Glutamatergic neuron (in vitro differentiated cells): ENCODE results near the gene PPTC7. TPM values are rescaled to one million over a fixed set of nuclear protein-coding genes. Genes with fewer than 3 reads are reported as not detected.
"Not testable (repeated sequence)": the region's sequence is repeated elsewhere in the genome, so short reads cannot be mapped to it uniquely, and the experiment has no call there.

Experiments
- DNase-seq: peaks from one replicate; pipeline ENCODE4 v3.0.0; 2022
- H3K27ac Mint-ChIP-seq: one replicate; pipeline ENCODE4 v1.8.0; 2020; ENCODE audit warnings: mild to moderate bottlenecking, mixed read lengths, inconsistent platforms; ENCODE audit not compliant: unreplicated experiment
- H3K27me3 Mint-ChIP-seq: one replicate; pipeline ENCODE4 v1.8.0; 2020; ENCODE audit warnings: mild to moderate bottlenecking, moderate library complexity, mixed read lengths, inconsistent platforms; ENCODE audit not compliant: unreplicated experiment
- H3K36me3 Mint-ChIP-seq: one replicate; pipeline ENCODE4 v1.8.0; 2020; ENCODE audit warnings: mild to moderate bottlenecking, mixed read lengths, inconsistent platforms; ENCODE audit not compliant: unreplicated experiment
- H3K4me1 Mint-ChIP-seq: one replicate; pipeline ENCODE4 v1.8.0; 2020; ENCODE audit warnings: mild to moderate bottlenecking, low read depth, mixed read lengths, inconsistent platforms; ENCODE audit not compliant: unreplicated experiment
- H3K4me3 Mint-ChIP-seq: one replicate; pipeline ENCODE4 v1.8.0; 2020; ENCODE audit warnings: mild to moderate bottlenecking, mixed read lengths, inconsistent platforms; ENCODE audit not compliant: unreplicated experiment
- H3K9me3 Mint-ChIP-seq: one replicate; pipeline ENCODE4 v1.8.0; 2020; ENCODE audit warnings: mild to moderate bottlenecking, moderate library complexity, mixed read lengths, inconsistent platforms; ENCODE audit not compliant: unreplicated experiment
- total RNA-seq: library from RNA; stranded (reverse); fragmentation: NEBNext Ultra II Directional; extraction: Animal tissue kit (Norgen Biotek cat#: 25700); gene quantifications from one replicate; pipeline ENCODE4 v1.2.1, GENCODE V29; 2021; ENCODE audit not compliant: unreplicated experiment
- TF ChIP-seq, protein P1 (sequence below): fragments of 200-600 bp; sonication (generic); IDR thresholded peaks from one replicate; pipeline ENCODE4 v1.5.0; 2021; ENCODE audit not compliant: partially characterized antibody, unreplicated experiment

The PPTC7 gene
- total RNA-seq, 1 donor from 2014 or later = 11.4 TPM

DNA sequence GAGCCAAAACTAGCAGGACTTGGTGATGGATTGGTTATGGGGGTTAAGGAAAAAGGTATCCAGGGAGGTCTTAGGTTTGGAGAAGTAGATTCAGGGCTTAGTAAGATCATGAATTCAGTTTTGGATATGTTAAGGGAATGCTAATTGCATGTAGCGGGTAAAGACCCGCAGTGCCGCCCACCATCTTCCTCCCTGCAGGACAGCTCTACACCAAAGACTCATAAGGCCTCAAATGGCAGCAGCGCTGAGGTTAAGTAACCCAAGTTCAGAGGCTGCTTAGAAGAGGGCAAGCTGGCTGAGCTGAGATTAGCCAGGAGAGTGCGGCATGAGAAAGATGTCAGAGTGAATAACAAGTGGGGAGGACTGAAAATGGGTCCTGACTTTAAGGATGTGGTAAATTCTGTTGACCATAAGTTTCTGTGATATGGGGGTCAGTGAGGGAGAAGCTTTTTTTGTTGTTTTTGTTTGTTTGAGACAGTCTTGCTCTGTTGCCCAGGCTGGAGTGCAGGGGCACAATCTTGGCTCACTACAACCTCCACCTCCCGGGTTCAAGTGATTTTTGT lies 54.8 kb downstream of the PPTC7 start:
- Mint-ChIP-seq H3K9me3 (peaks cover 2% of the 10 kb centered on the region), H3K27me3 (peaks cover 2% of the 10 kb centered on the region), H3K36me3 (no peaks in the 10 kb centered on the region), H3K27ac (no peak overlapping the region), H3K4me1 (no peaks in the 10 kb centered on the region), H3K4me3 (no peak overlapping the region)
- no peak for DNase-seq
- TF ChIP-seq, protein P1, sequence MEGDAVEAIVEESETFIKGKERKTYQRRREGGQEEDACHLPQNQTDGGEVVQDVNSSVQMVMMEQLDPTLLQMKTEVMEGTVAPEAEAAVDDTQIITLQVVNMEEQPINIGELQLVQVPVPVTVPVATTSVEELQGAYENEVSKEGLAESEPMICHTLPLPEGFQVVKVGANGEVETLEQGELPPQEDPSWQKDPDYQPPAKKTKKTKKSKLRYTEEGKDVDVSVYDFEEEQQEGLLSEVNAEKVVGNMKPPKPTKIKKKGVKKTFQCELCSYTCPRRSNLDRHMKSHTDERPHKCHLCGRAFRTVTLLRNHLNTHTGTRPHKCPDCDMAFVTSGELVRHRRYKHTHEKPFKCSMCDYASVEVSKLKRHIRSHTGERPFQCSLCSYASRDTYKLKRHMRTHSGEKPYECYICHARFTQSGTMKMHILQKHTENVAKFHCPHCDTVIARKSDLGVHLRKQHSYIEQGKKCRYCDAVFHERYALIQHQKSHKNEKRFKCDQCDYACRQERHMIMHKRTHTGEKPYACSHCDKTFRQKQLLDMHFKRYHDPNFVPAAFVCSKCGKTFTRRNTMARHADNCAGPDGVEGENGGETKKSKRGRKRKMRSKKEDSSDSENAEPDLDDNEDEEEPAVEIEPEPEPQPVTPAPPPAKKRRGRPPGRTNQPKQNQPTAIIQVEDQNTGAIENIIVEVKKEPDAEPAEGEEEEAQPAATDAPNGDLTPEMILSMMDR = no peak

DNA sequence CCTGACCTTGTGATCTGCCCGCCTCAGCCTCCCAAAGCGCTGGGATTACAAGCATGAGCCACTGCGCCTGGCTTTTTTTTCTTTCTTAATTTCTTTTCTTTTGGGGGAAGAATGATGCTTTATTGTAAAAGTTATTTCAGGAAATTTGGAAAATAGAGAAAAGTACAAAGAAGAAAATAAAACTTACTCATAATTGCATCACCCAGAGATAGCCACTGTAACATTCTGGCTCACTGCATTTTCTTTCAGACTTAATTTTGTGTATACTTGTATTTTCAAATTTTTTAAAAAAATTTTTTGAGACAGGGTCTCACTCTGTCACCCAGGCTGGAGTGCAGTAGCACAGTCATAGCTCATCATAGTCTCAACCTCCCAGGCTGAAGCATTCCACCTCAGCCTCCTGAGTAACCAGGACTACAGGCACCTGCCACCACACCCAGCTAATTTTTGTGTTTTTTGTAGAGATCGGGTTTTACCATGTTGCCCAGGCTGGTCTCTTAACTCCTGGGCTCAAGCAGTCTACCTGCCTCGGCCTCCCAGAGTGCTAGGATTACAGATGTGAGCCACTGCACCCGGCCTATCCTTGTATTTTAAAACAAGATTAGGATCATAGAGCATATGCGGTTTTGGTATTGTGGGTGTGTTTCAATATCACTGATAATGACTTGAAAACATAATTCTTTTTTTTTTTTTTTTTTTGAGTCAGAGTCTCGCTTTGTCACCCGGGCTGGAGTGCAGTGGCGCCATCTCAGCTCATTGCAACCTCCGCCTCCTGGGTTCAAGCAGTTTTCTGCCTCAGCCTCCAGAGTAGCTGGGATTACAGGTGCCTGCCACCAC lies 62.0 kb downstream of the PPTC7 start:
- H3K4me1 Mint-ChIP-seq, DNase-seq, H3K9me3 Mint-ChIP-seq, H3K4me3 Mint-ChIP-seq, H3K27me3 Mint-ChIP-seq, H3K36me3 Mint-ChIP-seq, H3K27ac Mint-ChIP-seq: not testable (repeated sequence)

DNA sequence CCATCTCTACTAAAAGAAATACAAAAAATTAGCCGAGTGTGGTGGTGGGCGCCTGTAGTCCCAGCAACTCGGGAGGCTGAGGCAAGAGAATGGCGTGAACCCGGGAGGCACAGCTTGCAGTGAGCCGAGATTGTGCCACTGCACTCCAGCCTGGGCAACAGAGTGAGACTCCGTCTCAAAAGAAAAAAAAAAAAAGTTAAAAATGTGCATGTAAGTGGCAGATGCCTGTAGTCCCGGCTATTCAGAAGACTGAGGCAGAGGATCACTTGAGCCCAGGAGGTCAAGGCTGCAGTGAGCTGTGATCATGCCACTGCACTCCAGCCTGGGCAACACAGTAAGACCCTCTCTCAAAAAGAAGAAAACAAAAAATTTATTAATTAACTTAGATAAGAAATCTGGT lies 65.1 kb downstream of the PPTC7 start:
- not testable (repeated sequence) for H3K36me3 Mint-ChIP-seq, DNase-seq, H3K27me3 Mint-ChIP-seq, H3K4me1 Mint-ChIP-seq, H3K27ac Mint-ChIP-seq, H3K9me3 Mint-ChIP-seq, H3K4me3 Mint-ChIP-seq

DNA sequence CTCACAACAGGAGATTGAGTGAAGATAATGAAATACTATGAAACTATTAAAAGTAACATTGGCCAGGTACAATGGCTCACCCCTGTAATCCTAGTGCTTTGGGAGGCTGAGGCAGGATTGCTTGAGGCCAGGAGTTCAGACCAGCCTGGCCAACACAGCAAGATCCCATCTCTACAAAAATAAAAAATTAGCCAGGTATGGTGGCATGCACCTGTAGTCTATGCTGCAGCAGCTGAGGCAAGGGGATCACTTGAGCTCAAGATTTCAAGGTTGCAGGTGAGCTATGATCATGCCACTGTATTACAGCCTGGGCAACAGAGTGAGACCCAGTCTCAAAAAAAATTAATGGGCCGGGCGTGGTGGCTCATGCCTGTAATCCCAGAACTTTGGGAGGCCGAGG lies 66.1 kb downstream of the PPTC7 start:
- Mint-ChIP-seq H3K4me3 (no peak overlapping the region), H3K27me3 (no peaks in the 10 kb centered on the region), H3K27ac (no peak overlapping the region), H3K9me3 (no peaks in the 10 kb centered on the region), H3K4me1 (no peaks in the 10 kb centered on the region), H3K36me3 (no peaks in the 10 kb centered on the region)
- TF ChIP-seq, protein P1 = no peak
- no peak for DNase-seq

DNA sequence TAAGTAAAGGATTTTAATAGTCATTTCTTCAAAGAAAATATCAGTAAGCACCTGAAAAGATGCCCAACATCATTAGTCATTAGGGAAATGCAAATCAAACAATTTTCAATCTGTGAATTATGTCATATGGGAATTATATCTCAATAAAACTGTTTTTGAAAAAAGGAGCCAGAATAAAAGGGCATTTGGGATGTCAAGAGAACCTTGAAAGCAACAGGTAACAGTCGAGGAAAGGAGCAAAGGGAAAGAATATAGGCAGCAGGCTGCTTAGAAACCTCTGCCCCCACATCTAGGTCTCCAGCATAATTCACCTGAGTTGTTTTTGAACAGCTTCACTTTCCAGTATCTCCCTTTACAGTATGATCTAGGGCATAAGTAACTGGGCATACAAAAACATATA lies 68.8 kb downstream of the PPTC7 start:
- DNase-seq = no peak
- Mint-ChIP-seq H3K27me3 (no peaks in the 10 kb centered on the region), H3K27ac (no peak overlapping the region), H3K9me3 (no peaks in the 10 kb centered on the region), H3K4me3 (no peak overlapping the region), H3K4me1 (no peaks in the 10 kb centered on the region), H3K36me3 (no peaks in the 10 kb centered on the region)
- TF ChIP-seq, protein P1 = no peak

DNA sequence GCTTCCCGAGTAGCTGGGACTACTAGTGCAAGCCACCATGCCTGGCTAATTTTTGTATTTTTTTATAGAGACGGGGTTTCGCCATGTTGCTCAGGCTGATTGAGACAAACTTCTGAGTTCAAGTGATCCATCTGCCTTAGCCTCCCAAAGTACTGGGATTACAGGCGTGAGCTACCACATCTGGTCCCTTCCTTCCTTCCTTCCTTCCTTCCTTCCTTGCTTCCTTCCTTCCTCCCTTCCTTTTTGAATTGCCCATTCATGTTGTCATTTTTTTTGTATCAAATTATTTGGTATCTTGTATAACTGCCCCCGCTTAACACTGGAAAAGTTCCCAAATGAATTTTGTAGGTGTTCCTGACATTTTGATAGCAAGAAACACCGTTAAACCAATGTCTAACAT lies 69.3 kb downstream of the PPTC7 start:
- Mint-ChIP-seq H3K36me3 (no peaks in the 10 kb centered on the region), H3K9me3 (no peaks in the 10 kb centered on the region), H3K4me3 (no peak overlapping the region), H3K4me1 (no peaks in the 10 kb centered on the region), H3K27me3 (no peaks in the 10 kb centered on the region), H3K27ac (no peak overlapping the region)
- TF ChIP-seq, protein P1 = no peak
- DNase-seq = no peak
